Right cardiac atrium (tissue), 5 donors: ENCODE measurements around the gene FAM89B. TPM values are rescaled to one million over a fixed set of nuclear protein-coding genes. Genes with fewer than 3 reads are reported as not detected.

Experiments used
- ATAC-seq, 2 donors: fragments of 200-7000 bp; cut with Tn5 transposase; one replicate each; pipeline versions ENCODE4 v1.8.0 to v1.9.1; 2020; ENCODE audit warnings: moderate library complexity in 2 of 2, mild to moderate bottlenecking in 1 of 2
- DNase-seq, 3 donors: peaks; one replicate each; pipeline ENCODE4 v3.0.0-alpha.2; 2020
- H3K27ac ChIP-seq: one replicate; pipeline ENCODE4 v1.5.1; 2013; ENCODE audit warnings: mild to moderate bottlenecking, low read length, control low read depth, moderate library complexity
- H3K27me3 ChIP-seq: one replicate; pipeline ENCODE4 v1.6.1; 2013; ENCODE audit not compliant: control insufficient read depth, insufficient read depth
- H3K4me1 ChIP-seq: one replicate; pipeline ENCODE4 v1.6.1; 2013; ENCODE audit warnings: low read length; ENCODE audit not compliant: control insufficient read depth, insufficient read depth
- H3K4me3 ChIP-seq: one replicate; pipeline ENCODE4 v1.5.1; 2013; ENCODE audit warnings: low read length, control low read depth
- H3K9me3 ChIP-seq: one replicate; pipeline ENCODE4 v1.6.1; 2013; ENCODE audit warnings: low read length; ENCODE audit not compliant: control insufficient read depth
- WGBS: extraction: QIAGEN DNeasy Blood & Tissue Kit; methylation state at CpG from one replicate; pipeline ENCODE4 v1.1.7; 2013; 5-methylcytosine and 5-hydroxymethylcytosine counted together
- intact Hi-C, 4 donors: fragments of 100-400 bp; cut with DNase I; formaldehyde crosslinking; loops; one replicate each; pipeline versions ENCODE4 v1.11.0 to v1.14.0; 2022 to 2023
- polyA plus RNA-seq: library from polyadenylated mRNA; stranded (reverse); fragments of 200-250 nt; gene quantifications from one replicate; pipeline ENCODE4 v1.2.3, GENCODE V29; 2013
- total RNA-seq, 4 donors: library from RNA; stranded (reverse); fragmentation: NEBNext Ultra II Directional; extraction: Animal tissue kit (Norgen Biotek cat#: 25700); gene quantifications; one replicate each; pipeline ENCODE4 v1.2.1, GENCODE V29; 2021
- donor health status: healthy with polysubstance abuse.
- donor health status: DM: no; HTN: yes; CAD: no.
- donor health status: DM: no; HTN: no; CAD: no.
- donor health status: DM: no; HTN: yes; CAD: no; lungs with severe emphysema.
- donor health status: DM: yes; HTN: yes; CAD: no.

FAM89B gene
- total and polyA plus RNA-seq, 5 donors: 40.5 to 46.6 (median 45.5) TPM

DNA sequence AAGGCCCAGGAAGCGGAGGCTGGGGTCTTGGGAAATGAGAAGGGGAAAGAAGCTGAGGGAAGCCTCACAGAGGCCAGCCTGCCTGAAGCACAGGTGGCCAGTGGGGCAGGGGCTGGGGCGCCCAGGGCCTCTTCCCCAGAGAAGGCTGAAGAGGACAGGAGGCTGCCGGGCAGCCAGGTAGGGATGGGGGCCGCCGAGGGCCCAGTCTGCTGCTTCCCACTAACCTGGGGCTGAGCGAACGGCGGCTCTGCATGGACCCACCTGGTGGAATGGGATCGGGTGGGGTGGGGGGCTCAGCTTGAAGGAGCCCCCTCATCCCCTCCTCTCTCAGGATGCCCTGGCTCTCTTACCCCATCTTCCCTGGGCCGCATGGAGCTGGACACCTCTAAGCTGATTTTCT, 11.3 kb downstream of the FAM89B start:
- H3K27ac ChIP-seq: no peak overlapping the region
- DNase-seq (peak in 1 of 3 donors; percentile 53), ATAC-seq (no peak)
- no peaks in the 10 kb centered on the region for H3K9me3 ChIP-seq
- no peaks in the 10 kb centered on the region for H3K27me3 ChIP-seq
- WGBS: 84% methylated on average over 10 of the region's 10 CpGs
- H3K4me3 ChIP-seq: no peak overlapping the region
- intact Hi-C loops: no loop called here
- peaks cover 2% of the 10 kb centered on the region for H3K4me1 ChIP-seq

DNA sequence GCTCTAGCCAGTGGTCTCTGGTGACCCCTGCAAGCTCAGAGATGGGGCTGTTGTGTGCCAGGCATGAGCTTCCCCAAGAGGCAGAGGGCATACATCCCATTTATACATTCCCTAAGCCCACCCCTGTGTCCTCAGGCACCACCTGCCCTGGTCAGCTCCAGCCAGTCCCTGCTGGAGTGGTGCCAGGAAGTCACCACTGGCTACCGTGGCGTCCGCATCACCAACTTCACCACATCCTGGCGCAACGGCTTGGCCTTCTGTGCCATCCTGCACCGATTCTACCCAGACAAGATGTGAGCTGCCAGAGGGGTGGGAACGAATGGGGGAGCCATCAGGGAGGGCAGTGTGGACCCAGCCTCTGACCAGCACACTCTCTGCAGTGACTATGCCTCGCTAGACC, 11.8 kb downstream of the FAM89B start:
- ATAC-seq (no peak), DNase-seq (peak in 1 of 3 donors; percentile 49)
- intact Hi-C loops: no loop called here
- Histone ChIP-seq H3K4me3 (no peak overlapping the region), H3K27me3 (no peaks in the 10 kb centered on the region), H3K27ac (no peak overlapping the region), H3K9me3 (no peaks in the 10 kb centered on the region), H3K4me1 (peaks cover 2% of the 10 kb centered on the region)
- WGBS: 83% methylated on average over 8 of the region's 8 CpGs

DNA sequence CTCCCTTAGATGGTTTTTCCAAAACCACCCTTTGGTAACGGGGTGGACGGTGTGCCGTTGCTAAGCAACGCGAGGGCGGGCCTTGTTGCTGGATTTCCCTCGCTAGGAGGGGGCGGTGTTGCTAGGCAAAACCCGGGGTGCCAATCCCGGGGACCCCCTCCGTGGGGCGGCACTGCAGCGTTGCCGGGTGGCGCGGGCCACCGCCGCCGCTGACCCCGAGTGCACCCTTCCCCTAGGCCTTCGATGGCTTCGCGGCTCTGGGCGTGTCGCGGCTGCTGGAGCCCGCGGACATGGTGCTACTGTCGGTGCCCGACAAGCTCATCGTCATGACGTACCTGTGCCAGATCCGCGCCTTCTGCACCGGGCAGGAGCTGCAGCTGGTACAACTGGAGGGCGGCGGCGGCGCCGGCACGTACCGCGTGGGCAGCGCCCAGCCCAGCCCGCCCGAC, 12.4 kb downstream of the FAM89B start:
- WGBS: 68% methylated on average over 46 of the region's 46 CpGs
- Histone ChIP-seq H3K27me3 (no peaks in the 10 kb centered on the region), H3K9me3 (no peaks in the 10 kb centered on the region), H3K4me1 (peaks cover 2% of the 10 kb centered on the region), H3K4me3 (no peak overlapping the region), H3K27ac (no peak overlapping the region)
- intact Hi-C loops: no loop called here
- DNase-seq (peak; percentile 28 to 71 (median 51)), ATAC-seq (no peak)

DNA sequence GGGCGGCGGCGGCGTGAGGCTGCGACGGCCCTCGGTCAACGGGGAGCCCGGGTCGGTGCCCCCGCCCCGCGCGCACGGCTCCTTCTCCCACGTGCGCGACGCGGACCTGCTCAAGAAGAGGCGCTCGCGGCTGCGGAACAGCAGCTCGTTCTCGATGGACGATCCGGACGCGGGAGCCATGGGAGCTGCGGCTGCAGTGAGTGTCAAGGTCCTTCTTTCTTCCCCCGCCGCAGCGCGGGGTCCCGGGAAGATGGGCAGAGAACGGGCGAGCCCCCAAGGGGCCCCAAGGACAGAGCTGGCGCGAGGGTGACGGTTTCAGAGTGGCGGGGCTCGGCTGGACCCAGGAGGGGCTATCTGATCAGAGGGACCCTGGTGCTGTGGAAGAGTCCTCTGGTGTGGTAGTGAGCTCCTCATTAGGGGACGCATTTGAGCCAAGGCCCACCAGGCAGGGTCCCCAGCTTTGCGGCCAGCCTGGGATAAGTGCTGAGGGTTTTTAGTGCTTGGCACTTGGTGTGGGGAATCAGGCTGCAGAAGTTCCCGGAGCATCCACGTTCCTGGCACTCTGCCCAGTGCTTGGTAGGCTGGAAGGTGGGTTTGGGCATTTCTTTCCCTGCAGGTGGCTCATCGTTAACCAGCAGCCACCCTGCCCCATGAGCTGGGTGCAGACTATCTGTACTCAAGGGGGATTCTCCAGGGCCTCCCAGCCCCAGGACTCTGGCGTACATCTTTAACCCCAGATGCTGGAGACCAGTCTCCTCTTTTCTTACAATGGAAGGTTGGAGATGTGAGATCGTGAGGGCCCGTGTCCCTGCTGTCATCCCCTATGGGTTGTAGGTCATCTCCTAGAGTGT, 13.3 kb downstream of the FAM89B start:
- H3K27me3 ChIP-seq: no peaks in the 10 kb centered on the region
- intact Hi-C loops: no loop called here
- DNase-seq (peak in 2 of 3 donors; percentile 71 to 73), ATAC-seq (no peak)
- peaks cover 2% of the 10 kb centered on the region for H3K4me1 ChIP-seq
- no peak overlapping the region for H3K27ac ChIP-seq
- 73% methylated on average over 51 of the region's 51 CpGs for WGBS
- H3K9me3 ChIP-seq: no peaks in the 10 kb centered on the region
- H3K4me3 ChIP-seq: no peak overlapping the region

GRCh38 chr11:65586247-65586630, 13.9 kb downstream of the FAM89B start:
- H3K4me1 ChIP-seq: peaks cover 2% of the 10 kb centered on the region
- no peak for ATAC-seq
- intact Hi-C loops: no loop called here

DNA sequence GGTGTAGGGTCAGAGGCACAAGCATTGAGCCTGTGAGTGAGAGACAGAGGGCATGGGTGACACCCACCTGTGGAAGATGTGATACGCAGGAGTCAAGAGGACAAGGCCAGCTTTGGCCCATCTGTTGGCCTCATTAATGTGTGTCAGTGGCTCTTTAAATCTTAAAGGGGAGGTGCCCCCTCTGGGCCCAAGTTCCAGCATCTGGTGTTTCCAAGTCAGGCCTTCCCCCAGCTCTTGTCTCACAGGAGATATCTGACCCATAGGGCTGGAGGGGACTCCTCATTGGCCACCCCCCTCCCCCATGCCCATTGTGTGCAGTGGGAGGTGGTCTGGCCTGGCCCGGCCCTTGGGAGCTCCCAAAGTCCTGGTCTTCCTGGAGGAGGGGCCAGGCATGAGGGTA, 14.3 kb downstream of the FAM89B start:
- no peaks in the 10 kb centered on the region for H3K27me3 ChIP-seq
- H3K4me1 ChIP-seq: peaks cover 2% of the 10 kb centered on the region
- intact Hi-C loops: no loop called here
- ATAC-seq (peak; percentile 10 to 16), DNase-seq (peak in 2 of 3 donors; percentile 72 to 81)
- H3K27ac ChIP-seq: peak overlapping the region; percentile 64
- H3K9me3 ChIP-seq: no peaks in the 10 kb centered on the region
- no peak overlapping the region for H3K4me3 ChIP-seq
- 49% methylated on average over 2 of the region's 2 CpGs for WGBS

More at GRCh38 chr11:65586247-65586630, 13.9 kb downstream of the FAM89B start:
- 70% methylated on average over 4 of the region's 4 CpGs for WGBS
- Histone ChIP-seq H3K27ac (peak overlapping the region; percentile 64), H3K4me3 (no peak overlapping the region), H3K27me3 (no peaks in the 10 kb centered on the region), H3K9me3 (no peaks in the 10 kb centered on the region)
- no peak for DNase-seq

- H3K27me3 ChIP-seq: no peaks in the 10 kb centered on the region
- 49% methylated on average over 13 of the region's 13 CpGs for WGBS
- intact Hi-C loops: no loop called here
- H3K9me3 ChIP-seq: no peaks in the 10 kb centered on the region
- peaks cover 2% of the 10 kb centered on the region for H3K4me1 ChIP-seq
- ATAC-seq (peak; percentile 31 to 42), DNase-seq (peak in 2 of 3 donors; percentile 82 to 85)
- H3K4me3 ChIP-seq: no peak overlapping the region
- peak overlapping the region; percentile 39 for H3K27ac ChIP-seq
These were observed 16.1 kb downstream of the FAM89B start for GRCh38 chr11:65588199-65589054.

DNA sequence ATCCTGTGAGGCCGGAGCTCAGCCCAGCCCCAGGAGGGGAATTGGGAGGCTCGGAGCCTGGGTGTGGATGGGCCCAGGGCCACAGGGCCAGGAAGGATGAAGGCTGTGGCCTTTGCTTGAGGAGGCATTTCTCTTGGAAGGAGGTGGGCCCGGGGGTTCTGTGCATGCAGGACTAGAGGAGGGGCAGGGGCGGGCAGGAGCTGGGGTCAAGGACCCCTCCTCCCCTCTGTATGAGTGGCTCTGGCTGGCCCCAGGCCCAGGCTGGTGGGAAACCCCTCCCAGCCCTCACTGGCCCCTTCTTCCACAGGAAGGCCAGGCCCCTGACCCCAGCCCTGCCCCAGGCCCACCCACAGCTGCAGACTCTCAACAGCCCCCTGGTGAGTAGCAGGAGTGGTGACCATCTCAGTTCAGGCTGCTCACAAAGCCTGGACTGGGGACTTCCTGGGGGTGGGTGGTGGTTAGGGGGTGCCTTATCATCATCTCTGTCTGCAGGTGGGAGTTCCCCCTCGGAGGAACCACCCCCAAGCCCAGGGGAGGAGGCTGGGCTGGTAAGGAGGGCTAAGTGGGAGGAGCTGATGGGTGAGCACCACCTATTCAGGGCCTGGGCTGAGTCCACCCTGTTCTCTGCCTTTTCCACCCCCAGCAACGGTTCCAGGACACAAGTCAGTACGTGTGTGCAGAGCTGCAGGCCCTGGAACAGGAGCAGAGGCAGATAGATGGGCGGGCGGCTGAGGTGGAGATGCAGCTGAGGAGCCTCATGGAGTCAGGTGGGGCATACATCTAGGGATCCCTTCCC, 17.3 kb downstream of the FAM89B start:
- 64% methylated on average over 9 of the region's 9 CpGs for WGBS
- Histone ChIP-seq H3K4me3 (no peak overlapping the region), H3K27me3 (no peaks in the 10 kb centered on the region), H3K27ac (no peak overlapping the region), H3K9me3 (no peaks in the 10 kb centered on the region), H3K4me1 (peaks cover 2% of the 10 kb centered on the region)
- intact Hi-C loops: loop anchor here in 1 of 4 donors (5.0 kb wide), 1 partner anchor 47 kb away; no protein-coding TSS in a partner anchor
- ATAC-seq: peak in 1 of 2 donors; percentile 7
- peak in 1 of 3 donors; percentile 66 for DNase-seq

GRCh38 chr11:65590240-65590738, 18.0 kb downstream of the FAM89B start:
- intact Hi-C loops: loop anchor here in 1 of 4 donors (5.0 kb wide), 1 partner anchor 48 kb away; no protein-coding TSS in a partner anchor
- 53% methylated on average over 8 of the region's 8 CpGs for WGBS
- no peaks in the 10 kb centered on the region for H3K27me3 ChIP-seq
- H3K9me3 ChIP-seq: no peaks in the 10 kb centered on the region
- ATAC-seq: no peak
- H3K4me1 ChIP-seq: peaks cover 2% of the 10 kb centered on the region
- H3K27ac ChIP-seq: no peak overlapping the region
- H3K4me3 ChIP-seq: no peak overlapping the region
- peak in 2 of 3 donors; percentile 77 to 80 for DNase-seq
